Measurements from ENCODE around the gene PDZK1.
"Not testable (repeated sequence)": the region's sequence is repeated elsewhere in the genome, so short reads cannot be mapped to it uniquely, and the experiment has no call there.

DNA sequence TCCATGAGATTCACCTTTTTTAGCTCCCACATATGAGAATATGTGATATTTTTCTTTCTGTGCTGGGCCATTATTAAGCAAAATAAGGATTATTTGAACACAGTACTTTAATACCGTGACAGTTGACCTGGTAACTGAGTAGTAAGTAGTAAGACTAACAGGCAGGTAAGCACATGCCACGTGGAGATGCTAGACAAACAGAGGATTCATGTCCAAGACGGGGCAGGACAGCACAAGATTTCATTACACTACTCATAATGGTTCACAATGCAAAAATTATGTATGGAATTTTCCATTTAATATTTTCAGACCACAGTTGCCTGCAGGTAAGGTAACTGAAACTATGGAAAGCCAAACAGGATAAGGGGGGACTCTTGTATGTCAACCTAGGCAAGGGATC is 22.3 kb downstream of the PDZK1 start:
- not testable (repeated sequence) for TF ChIP-seq CTCF (conservative IDR thresholded peaks at IDR 0.05; ENCODE audit: low read depth, low read length); EZH2 (IDR thresholded peaks at IDR 0.05; ENCODE audit: borderline replicate concordance, low read depth, low read length, poor library complexity, severe bottlenecking)
